ENCODE measurements around the gene STX18. TPM values are rescaled to one million over a fixed set of nuclear protein-coding genes. Genes with fewer than 3 reads are reported as not detected.
A peak's percentile ranks its signal among the peaks of the same experiment; 100 is the strongest.

STX18 gene
- total RNA-seq, 1 donor from 2014 or later, result 24.0 TPM

- Mint-ChIP-seq H3K9me3 (ENCODE audit: unreplicated experiment) (no peaks in the 10 kb centered on the region), H3K27me3 (ENCODE audit: low read depth, unreplicated experiment) (no peaks in the 10 kb centered on the region), H3K4me3 (ENCODE audit: unreplicated experiment) (no peak overlapping the region), H3K36me3 (ENCODE audit: low read depth, unreplicated experiment) (peaks cover 1% of the 10 kb centered on the region), H3K27ac (ENCODE audit: unreplicated experiment) (no peak overlapping the region), H3K4me1 (ENCODE audit: low read depth, unreplicated experiment) (peaks cover 8% of the 10 kb centered on the region)
- Histone ChIP-seq H3K27me3 (ENCODE audit: insufficient read depth, low read length) (no peaks in the 10 kb centered on the region), H4K20me1 (ENCODE audit: insufficient read depth, low read length) (peaks cover 62% of the 10 kb centered on the region), H3K27ac (ENCODE audit: low read depth, low read length) (no peak overlapping the region), H2AFZ (ENCODE audit: low read depth, low read length) (no peak overlapping the region), H3K9me3 (ENCODE audit: insufficient read depth, low read depth, low read length) (no peaks in the 10 kb centered on the region), H3K4me1 (ENCODE audit: insufficient read depth, low read length) (peaks cover 6% of the 10 kb centered on the region), H3K4me2 (ENCODE audit: low read length) (no peak overlapping the region), H3K36me3 (ENCODE audit: insufficient read depth, low read length) (no peaks in the 10 kb centered on the region), H3K9ac (ENCODE audit: low read length) (no peak overlapping the region), H3K79me2 (ENCODE audit: insufficient read depth, low read length) (peaks cover 25% of the 10 kb centered on the region), H3K4me3 (ENCODE audit: insufficient read depth, low read depth, low read length) (no peak overlapping the region)
- FAIRE-seq (no peak), DNase-seq (ENCODE audit: low read depth) (no peak)
- no peak for TF ChIP-seq EZH2 (IDR thresholded peaks at IDR 0.05; ENCODE audit: insufficient read depth, low read length)
- no peak for TF ChIP-seq CTCF (IDR thresholded peaks at IDR 0.05; ENCODE audit: insufficient read depth, low read depth, low read length)
These were observed 37.1 kb downstream of the STX18 start for GRCh38 chr4:4504783-4505182.

GRCh38 chr4:4502694-4503311 lies 39.0 kb downstream of the STX18 start:
- peak overlapping the region; percentile 44 for H3K4me3 ChIP-seq (ENCODE audit: insufficient read depth, low read depth, low read length)
- DNase-seq (ENCODE audit: low read depth), result peak; percentile 72
- peaks cover 58% of the 10 kb centered on the region for H4K20me1 ChIP-seq (ENCODE audit: insufficient read depth, low read length)
- peak overlapping the region; percentile 1 for H2AFZ ChIP-seq (ENCODE audit: low read depth, low read length)
- H3K4me1 ChIP-seq (ENCODE audit: insufficient read depth, low read length), result peaks cover 6% of the 10 kb centered on the region
- H3K9ac ChIP-seq (ENCODE audit: low read length), result peak overlapping the region; percentile 70
- TF ChIP-seq EZH2 (IDR thresholded peaks at IDR 0.05; ENCODE audit: insufficient read depth, low read length) (no peak), CTCF (IDR thresholded peaks at IDR 0.05; ENCODE audit: insufficient read depth, low read depth, low read length) (no peak)
- Mint-ChIP-seq H3K4me1 (ENCODE audit: low read depth, unreplicated experiment) (peaks cover 9% of the 10 kb centered on the region), H3K9me3 (ENCODE audit: unreplicated experiment) (no peaks in the 10 kb centered on the region), H3K27me3 (ENCODE audit: low read depth, unreplicated experiment) (no peaks in the 10 kb centered on the region), H3K27ac (ENCODE audit: unreplicated experiment) (peak overlapping the region; percentile 77), H3K4me3 (ENCODE audit: unreplicated experiment) (peak overlapping the region; percentile 60), H3K36me3 (ENCODE audit: low read depth, unreplicated experiment) (peaks cover 1% of the 10 kb centered on the region)
- no peaks in the 10 kb centered on the region for H3K36me3 ChIP-seq (ENCODE audit: insufficient read depth, low read length)
- H3K27me3 ChIP-seq (ENCODE audit: insufficient read depth, low read length), result no peaks in the 10 kb centered on the region
- peaks cover 25% of the 10 kb centered on the region for H3K79me2 ChIP-seq (ENCODE audit: insufficient read depth, low read length)
- peak overlapping the region; percentile 42 for H3K27ac ChIP-seq (ENCODE audit: low read depth, low read length)
- peak overlapping the region; percentile 75 for H3K4me2 ChIP-seq (ENCODE audit: low read length)
- no peaks in the 10 kb centered on the region for H3K9me3 ChIP-seq (ENCODE audit: insufficient read depth, low read depth, low read length)
- FAIRE-seq, result no peak

- Histone ChIP-seq H3K36me3 (ENCODE audit: insufficient read depth, low read length) (no peaks in the 10 kb centered on the region), H3K4me3 (ENCODE audit: insufficient read depth, low read depth, low read length) (no peak overlapping the region), H3K9me3 (ENCODE audit: insufficient read depth, low read depth, low read length) (no peaks in the 10 kb centered on the region), H3K27me3 (ENCODE audit: insufficient read depth, low read length) (no peaks in the 10 kb centered on the region), H3K4me2 (ENCODE audit: low read length) (no peak overlapping the region), H3K27ac (ENCODE audit: low read depth, low read length) (no peak overlapping the region), H3K79me2 (ENCODE audit: insufficient read depth, low read length) (peaks cover 25% of the 10 kb centered on the region), H4K20me1 (ENCODE audit: insufficient read depth, low read length) (peaks cover 59% of the 10 kb centered on the region), H2AFZ (ENCODE audit: low read depth, low read length) (no peak overlapping the region), H3K4me1 (ENCODE audit: insufficient read depth, low read length) (peaks cover 6% of the 10 kb centered on the region), H3K9ac (ENCODE audit: low read length) (no peak overlapping the region)
- Mint-ChIP-seq H3K27ac (ENCODE audit: unreplicated experiment) (no peak overlapping the region), H3K9me3 (ENCODE audit: unreplicated experiment) (no peaks in the 10 kb centered on the region), H3K4me3 (ENCODE audit: unreplicated experiment) (no peak overlapping the region), H3K27me3 (ENCODE audit: low read depth, unreplicated experiment) (no peaks in the 10 kb centered on the region), H3K4me1 (ENCODE audit: low read depth, unreplicated experiment) (peaks cover 19% of the 10 kb centered on the region), H3K36me3 (ENCODE audit: low read depth, unreplicated experiment) (peaks cover 1% of the 10 kb centered on the region)
- no peak for TF ChIP-seq CTCF (IDR thresholded peaks at IDR 0.05; ENCODE audit: insufficient read depth, low read depth, low read length)
- no peak for TF ChIP-seq EZH2 (IDR thresholded peaks at IDR 0.05; ENCODE audit: insufficient read depth, low read length)
- FAIRE-seq, result no peak
- no peak for DNase-seq (ENCODE audit: low read depth)
These were observed 40.2 kb downstream of the STX18 start for GRCh38 chr4:4501679-4502078.

All from astrocyte (in vitro differentiated cells and primary cell).